Endothelial cell of umbilical vein (primary cell): ENCODE data around the gene TECPR2. TPM values are rescaled to one million over a fixed set of nuclear protein-coding genes. Genes with fewer than 3 reads are reported as not detected.
"Not testable (repeated sequence)": the region's sequence is repeated elsewhere in the genome, so short reads cannot be mapped to it uniquely, and the experiment has no call there.

Experiments used
- BruUV-seq: library from RNA; stranded (reverse); fragments of 400-500 nt; replicated peaks from 2 replicates; lab custom pipeline; 2021; lab: Mats Ljungman, UMichigan
- CTCF ChIA-PET: fragments of 300-600, 350-600 bp; sonication (Branson Sonifier 250); formaldehyde crosslinking; loops from one replicate; lab custom pipeline; 2021; ENCODE audit warnings: antibody characterized with exemption, inconsistent platforms; lab: Charles Lee
- POLR2A ChIA-PET: fragments of 300-600, 350-600 bp; sonication (Branson Sonifier 250); formaldehyde crosslinking; loops from one replicate; lab custom pipeline; 2021; ENCODE audit warnings: antibody characterized with exemption, inconsistent platforms; lab: Charles Lee
- DNase-seq: peaks from one replicate; pipeline ENCODE4 v3.0.0-alpha.2; 2011; ENCODE audit warnings: low read depth, low spot score
- FAIRE-seq: peaks from 2 replicates; lab custom pipeline; 2011; peaks lifted over from hg19 to GRCh38; lab: Jason Lieb, UNC
- H2AFZ ChIP-seq: 2 replicates; pipeline ENCODE4 v1.6.0; 2012; ENCODE audit warnings: low read depth, low read length, control low read depth, inconsistent platforms
- H3K27ac ChIP-seq: 2 replicates; pipeline ENCODE4 v1.5.1; 2011; ENCODE audit warnings: low read depth, mild to moderate bottlenecking, control low read depth, low read length, moderate library complexity; ENCODE audit not compliant: insufficient read depth
- H3K27me3 ChIP-seq, 2 experiments: 2 replicates each; pipeline versions ENCODE4 v1.6.0 to v1.6.1; 2011; ENCODE audit warnings: low read length in 2 of 2, mixed read lengths in 1 of 2; ENCODE audit not compliant: control insufficient read depth in 2 of 2, insufficient read depth in 2 of 2
- H3K36me3 ChIP-seq, 2 experiments: 2 replicates in 1 of 2; 3 replicates in 1 of 2; pipeline ENCODE4 v1.5.1; 2011; ENCODE audit warnings: low read length in 2 of 2, mild to moderate bottlenecking in 1 of 2, moderate library complexity in 1 of 2; ENCODE audit not compliant: control insufficient read depth in 2 of 2, insufficient read depth in 2 of 2; ENCODE audit errors: extremely low read depth in 1 of 2
- H3K4me1 ChIP-seq: 3 replicates; pipeline ENCODE4 v1.5.1; 2011; ENCODE audit warnings: mild to moderate bottlenecking, low read length; ENCODE audit not compliant: control insufficient read depth, insufficient read depth; ENCODE audit errors: extremely low read depth
- H3K4me2 ChIP-seq: 2 replicates; pipeline ENCODE4 v1.6.1; 2011; ENCODE audit warnings: low read length, control low read depth, mixed read lengths; ENCODE audit not compliant: insufficient read depth
- H3K4me3 ChIP-seq, 3 experiments: fragments of 200-600 bp in 1 of 3; sonication (generic), shearing (Covaris generic) in 1 of 3; replicated peaks in 1 of 3; 2 replicates each; pipeline ENCODE4 v1.5.1; 2011 to 2016; ENCODE audit warnings: control low read depth in 3 of 3, low read length in 3 of 3, mild to moderate bottlenecking in 2 of 3, inconsistent platforms in 1 of 3, low read depth in 1 of 3, moderate library complexity in 1 of 3; ENCODE audit not compliant: insufficient read depth in 1 of 3
- H3K79me2 ChIP-seq: 2 replicates; pipeline ENCODE4 v1.6.0; 2012; ENCODE audit warnings: low read length, inconsistent platforms; ENCODE audit not compliant: control insufficient read depth, insufficient read depth
- H3K9ac ChIP-seq: replicated peaks from 2 replicates; pipeline ENCODE3; 2011; ENCODE audit warnings: low read length, control low read depth; ENCODE audit not compliant: insufficient read depth; ENCODE audit errors: extremely low read depth
- H3K9me1 ChIP-seq: replicated peaks from 3 replicates; pipeline ENCODE4 v1.6.0; 2011; ENCODE audit warnings: mild to moderate bottlenecking, low read length; ENCODE audit not compliant: control insufficient read depth, insufficient read depth; ENCODE audit errors: extremely low read depth
- H3K9me3 ChIP-seq: replicated peaks from 2 replicates; pipeline ENCODE4 v1.5.1; 2012; ENCODE audit warnings: low read length, inconsistent platforms; ENCODE audit not compliant: control insufficient read depth, insufficient read depth
- H4K20me1 ChIP-seq: replicated peaks from 2 replicates; pipeline ENCODE3; 2011; ENCODE audit warnings: mild to moderate bottlenecking, low read length; ENCODE audit not compliant: control insufficient read depth, insufficient read depth; ENCODE audit errors: extremely low read depth
- CTCF ChIP-seq, 2 donors: IDR thresholded peaks; 1 replicate in 1 of 2; 2 replicates in 1 of 2; pipeline ENCODE4 v1.5.1; 2011; ENCODE audit warnings: low read length in 2 of 2, mild to moderate bottlenecking in 2 of 2, moderate library complexity in 2 of 2, control low read depth in 1 of 2, inconsistent platforms in 1 of 2, low read depth in 1 of 2; ENCODE audit not compliant: insufficient read depth in 1 of 2; ENCODE audit errors: extremely low read depth in 1 of 2
- POLR2A ChIP-seq: IDR thresholded peaks from 2 replicates; pipeline ENCODE4 v1.6.1; 2012; ENCODE audit warnings: low read depth, mild to moderate bottlenecking, control low read depth, low read length
- dilution Hi-C: fragments of 300-500 bp; cut with MboI; formaldehyde crosslinking; loops from one replicate; pipeline ENCODE4 v1.15.0; 2019; ENCODE audit warnings: low sequenced_read_pairs; ENCODE audit not compliant: extremely low pct_ligation_motif_present
- intact Hi-C: fragments of 100-400 bp; cut with micrococcal nuclease; formaldehyde crosslinking; loops from one replicate; pipeline ENCODE4 v1.10.0; 2022
- polyA plus RNA-seq, 4 experiments: library from polyadenylated mRNA; depleted of rRNA in 3 of 4; stranded (reverse) in 3 of 4; unstranded in 1 of 4; fragments of >200 nt; gene quantifications; 2 replicates each; pipeline versions ENCODE4 v1.2.1 to v1.2.3, GENCODE V29; 2011 to 2012; ENCODE audit warnings: missing spikeins in 1 of 4
- total RNA-seq: library from RNA; stranded (reverse); gene quantifications from 2 replicates; pipeline ENCODE4 v1.2.3, GENCODE V29; 2021

The TECPR2 gene
- total and polyA plus RNA-seq, 2 donors (not counting 3 experiments of a cell fraction or from before 2014, with no cell fraction given): 8.9 to 21.5 TPM

- H2AFZ ChIP-seq: no peak overlapping the region
- CTCF ChIA-PET: no interaction called here
- no TSS peak for BruUV-seq
- H3K36me3 ChIP-seq: peaks cover 0 to 3% of the 10 kb centered on the region in 2 experiments
- H4K20me1 ChIP-seq: no peaks in the 10 kb centered on the region
- TF ChIP-seq CTCF (IDR thresholded peaks at IDR 0.05; ENCODE audit: extremely low read depth in 1 of 2, insufficient read depth in 1 of 2, low read depth in 1 of 2, low read length in 2 of 2) (no peak), POLR2A (no peak)
- no peaks in the 10 kb centered on the region for H3K9me1 ChIP-seq
- no peak overlapping the region for H3K9ac ChIP-seq
- no peaks in the 10 kb centered on the region for H3K9me3 ChIP-seq
- H3K4me2 ChIP-seq: no peak overlapping the region
- intact Hi-C loops: no loop called here
- dilution Hi-C loops: no loop called here
- no peak for FAIRE-seq
- POLR2A ChIA-PET: no interaction called here
- H3K4me3 ChIP-seq: no peak overlapping the region
- DNase-seq: no peak
- no peak overlapping the region for H3K27ac ChIP-seq
- no peaks in the 10 kb centered on the region for H3K79me2 ChIP-seq
- no peaks in the 10 kb centered on the region for H3K27me3 ChIP-seq
- no peaks in the 10 kb centered on the region for H3K4me1 ChIP-seq
Observed at GRCh38 chr14:102326583-102326982, 36.2 kb upstream of the TECPR2 start.

GRCh38 chr14:102329381-102329780, 33.4 kb upstream of the TECPR2 start:
- dilution Hi-C loops, FAIRE-seq: not testable (repeated sequence)

More at GRCh38 chr14:102329381-102329780, 33.4 kb upstream of the TECPR2 start:
- H3K9me3 ChIP-seq, H3K9me1 ChIP-seq, POLR2A ChIA-PET, H3K9ac ChIP-seq, CTCF ChIA-PET, BruUV-seq, DNase-seq, H3K4me3 ChIP-seq, H3K4me1 ChIP-seq, H3K79me2 ChIP-seq, H3K36me3 ChIP-seq, H3K27ac ChIP-seq, intact Hi-C loops, H3K4me2 ChIP-seq, H3K27me3 ChIP-seq, H2AFZ ChIP-seq, H4K20me1 ChIP-seq: not testable (repeated sequence)
